Choroid plexus epithelial cell (primary cell): ENCODE results near the gene RBMS1.

ENCODE experiments used
- DNase-seq: peaks from one replicate; pipeline ENCODE4 v3.0.0-alpha.2; 2010; ENCODE audit warnings: low read depth
- H3K4me3 ChIP-seq: 2 replicates; pipeline ENCODE4 v1.5.1; 2011; ENCODE audit warnings: low read depth, mild to moderate bottlenecking, control low read depth, low read length, moderate library complexity
- TF ChIP-seq, protein P1 (sequence below): conservative IDR thresholded peaks from 2 replicates; pipeline ENCODE4 v1.5.1; 2011; ENCODE audit warnings: low read depth, mild to moderate bottlenecking, control low read depth, inconsistent platforms, low read length, moderate library complexity

RBMS1 gene

DNA sequence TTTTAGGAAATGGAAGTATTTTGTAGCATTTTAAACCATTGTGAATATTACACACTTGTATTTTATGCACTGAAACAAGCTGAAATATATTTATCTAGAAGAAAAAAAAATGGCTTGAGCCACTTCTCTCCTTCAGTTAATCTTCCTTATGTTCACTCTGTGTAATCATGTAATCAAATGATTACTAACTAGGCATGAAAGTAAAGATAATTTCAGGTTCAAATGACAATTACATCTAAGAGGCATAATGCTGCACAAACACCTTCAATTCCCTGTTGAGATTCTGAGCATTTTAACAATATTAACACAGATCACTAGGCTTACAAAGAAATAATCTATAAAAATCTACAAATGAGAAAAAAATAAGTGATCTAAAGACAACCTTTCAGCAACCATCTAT, 173.9 kb downstream of the RBMS1 start:
- DNase-seq: no peak
- H3K4me3 ChIP-seq: no peak overlapping the region
- TF ChIP-seq, protein P1, sequence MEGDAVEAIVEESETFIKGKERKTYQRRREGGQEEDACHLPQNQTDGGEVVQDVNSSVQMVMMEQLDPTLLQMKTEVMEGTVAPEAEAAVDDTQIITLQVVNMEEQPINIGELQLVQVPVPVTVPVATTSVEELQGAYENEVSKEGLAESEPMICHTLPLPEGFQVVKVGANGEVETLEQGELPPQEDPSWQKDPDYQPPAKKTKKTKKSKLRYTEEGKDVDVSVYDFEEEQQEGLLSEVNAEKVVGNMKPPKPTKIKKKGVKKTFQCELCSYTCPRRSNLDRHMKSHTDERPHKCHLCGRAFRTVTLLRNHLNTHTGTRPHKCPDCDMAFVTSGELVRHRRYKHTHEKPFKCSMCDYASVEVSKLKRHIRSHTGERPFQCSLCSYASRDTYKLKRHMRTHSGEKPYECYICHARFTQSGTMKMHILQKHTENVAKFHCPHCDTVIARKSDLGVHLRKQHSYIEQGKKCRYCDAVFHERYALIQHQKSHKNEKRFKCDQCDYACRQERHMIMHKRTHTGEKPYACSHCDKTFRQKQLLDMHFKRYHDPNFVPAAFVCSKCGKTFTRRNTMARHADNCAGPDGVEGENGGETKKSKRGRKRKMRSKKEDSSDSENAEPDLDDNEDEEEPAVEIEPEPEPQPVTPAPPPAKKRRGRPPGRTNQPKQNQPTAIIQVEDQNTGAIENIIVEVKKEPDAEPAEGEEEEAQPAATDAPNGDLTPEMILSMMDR: no peak

DNA sequence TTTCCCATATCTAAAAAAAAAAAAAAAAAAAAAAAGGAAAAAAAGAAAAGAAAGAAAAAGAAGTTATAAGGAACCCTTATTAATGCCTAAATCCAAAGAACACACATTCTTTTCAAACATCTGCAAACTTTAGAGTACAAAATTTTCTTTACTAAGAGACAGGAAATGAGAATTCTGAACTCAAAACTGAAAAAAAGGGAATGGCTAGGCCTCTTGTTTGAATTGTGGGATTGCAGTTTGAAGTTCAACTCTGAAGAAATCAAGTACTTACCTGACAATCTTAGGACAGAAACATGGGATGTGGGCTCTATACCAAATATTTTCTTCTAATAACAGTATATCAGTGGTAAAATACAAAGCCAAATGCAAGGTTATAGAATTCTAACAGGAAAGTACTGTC, 175.4 kb downstream of the RBMS1 start:
- DNase-seq: no peak
- no peak overlapping the region for H3K4me3 ChIP-seq
- TF ChIP-seq, protein P1: no peak

DNA sequence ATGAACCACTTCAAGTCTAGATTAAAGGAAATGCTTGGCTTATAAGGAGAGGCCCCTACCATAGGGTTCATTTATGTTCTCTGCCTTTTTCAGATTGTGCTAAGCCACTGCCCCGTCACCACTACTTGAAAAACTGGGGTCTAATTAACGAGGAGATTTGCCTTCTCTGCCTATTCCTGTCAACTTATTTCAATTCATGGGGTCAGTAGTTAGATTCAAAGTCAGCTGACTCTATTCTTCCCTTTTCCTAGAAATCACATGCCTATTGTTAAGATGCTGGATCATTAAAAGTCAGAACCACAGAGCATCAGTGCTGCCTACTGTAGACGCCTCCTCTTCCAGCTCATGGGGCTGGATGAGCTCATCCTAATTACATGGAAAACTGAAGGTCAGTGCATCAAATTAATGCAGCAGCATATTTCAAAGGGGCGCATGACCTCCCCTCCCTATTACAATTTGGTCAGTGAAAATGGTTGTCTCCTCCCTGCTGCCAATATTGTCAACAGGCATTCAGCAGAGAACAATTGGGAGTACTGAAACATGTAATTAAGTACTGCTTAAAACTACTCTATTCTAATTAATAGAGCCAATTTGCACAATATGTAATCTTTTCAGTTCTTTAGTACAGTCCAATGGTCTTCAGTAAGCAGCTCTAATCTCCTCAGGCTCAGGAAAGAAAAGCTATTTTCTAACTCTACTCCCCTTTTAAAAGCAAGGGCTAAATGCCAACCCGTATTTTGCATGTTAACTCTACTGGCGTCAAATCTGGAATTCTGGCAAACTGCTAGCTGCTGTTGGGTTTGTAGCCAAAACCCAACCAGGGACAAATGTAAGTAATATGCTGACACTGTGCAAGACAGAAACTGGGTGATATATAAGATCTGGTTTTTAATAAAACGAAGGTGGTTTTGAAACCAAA, 176.2 kb downstream of the RBMS1 start:
- H3K4me3 ChIP-seq: no peak overlapping the region
- TF ChIP-seq, protein P1: no peak
- no peak for DNase-seq

DNA sequence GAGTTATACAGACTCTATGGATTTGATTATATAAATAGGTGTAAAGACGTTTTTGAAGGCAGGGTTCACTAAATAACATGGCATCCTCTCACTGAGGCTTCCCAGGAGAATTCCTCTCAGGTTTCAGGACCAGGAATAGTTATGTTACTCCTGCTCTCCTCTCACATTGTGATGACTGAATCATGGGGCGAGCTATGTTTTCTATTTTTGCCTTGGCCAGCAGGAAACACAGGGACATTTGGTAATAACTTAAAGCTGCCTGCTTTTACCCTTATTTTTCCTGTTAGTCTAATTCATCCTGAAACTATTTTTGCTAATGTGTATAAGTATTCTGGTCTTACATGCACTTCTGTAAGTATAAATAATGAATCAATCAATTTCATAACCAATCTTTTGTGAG, 178.3 kb downstream of the RBMS1 start:
- TF ChIP-seq, protein P1: no peak
- peak; percentile 65 for DNase-seq
- no peak overlapping the region for H3K4me3 ChIP-seq

DNA sequence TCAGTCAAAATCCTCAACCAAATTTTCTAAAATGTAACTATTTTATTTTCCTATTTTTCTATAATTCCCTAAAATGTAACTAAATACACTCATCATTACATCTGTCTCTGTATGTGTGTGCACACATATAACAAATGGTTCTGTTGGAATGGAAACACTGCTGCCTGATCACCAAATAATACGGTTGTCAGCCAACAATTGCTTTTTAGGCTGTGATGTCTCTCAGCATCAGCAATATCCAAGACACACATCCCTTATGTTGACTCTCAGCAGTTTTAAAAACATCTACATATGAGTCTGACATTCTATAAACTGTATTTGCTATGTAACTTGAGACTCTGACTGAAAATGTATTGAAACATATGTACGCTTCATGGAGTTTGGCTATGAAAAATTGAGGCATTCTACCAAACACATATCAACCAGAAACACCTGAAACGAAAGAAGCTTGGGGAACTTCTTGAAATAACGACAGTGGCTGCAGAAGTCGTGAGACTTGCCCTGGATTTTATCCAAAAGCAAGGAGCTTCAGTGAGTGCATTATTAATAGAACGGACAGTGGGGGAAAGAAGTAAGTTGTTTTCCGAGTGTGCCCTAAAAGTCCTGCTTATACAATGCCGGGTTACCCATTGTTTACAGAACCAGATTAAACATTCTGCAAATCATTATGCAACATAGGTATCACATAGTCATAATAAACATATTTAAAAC, 183.3 kb downstream of the RBMS1 start:
- DNase-seq: no peak
- TF ChIP-seq, protein P1: no peak
- H3K4me3 ChIP-seq: no peak overlapping the region

DNA sequence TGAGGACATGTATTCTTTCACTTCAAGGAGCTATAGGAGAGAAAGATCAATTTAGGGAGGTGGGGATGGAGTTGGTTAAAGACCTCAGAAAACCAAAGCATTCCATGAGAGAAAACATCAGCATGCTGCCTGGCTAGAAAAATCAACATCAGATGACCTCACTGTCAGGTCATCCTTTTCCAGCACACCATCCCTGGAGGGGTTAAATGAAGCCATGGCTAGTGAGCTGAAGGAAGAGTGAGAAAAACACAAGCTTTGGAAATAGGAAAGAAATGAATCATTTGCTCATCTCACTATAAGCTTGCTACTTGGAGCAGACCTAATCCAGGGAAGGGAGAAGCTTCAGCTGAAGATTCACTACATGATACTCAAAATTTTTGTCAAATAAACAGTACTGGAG, 184.0 kb downstream of the RBMS1 start:
- H3K4me3 ChIP-seq: no peak overlapping the region
- DNase-seq: peak; percentile 50
- TF ChIP-seq, protein P1: no peak
